Measurements from ENCODE around the gene ZBTB24. TPM values are rescaled to one million over a fixed set of nuclear protein-coding genes. Genes with fewer than 3 reads are reported as not detected.

ZBTB24 gene
- total and polyA plus RNA-seq, 10 donors = 4.5 to 15.0 (median 11.9) TPM

- no peak overlapping the region for H3K4me3 ChIP-seq
- no peaks in the 10 kb centered on the region for H3K27me3 ChIP-seq (replicated peaks in 1 of 7)
- TF ChIP-seq POLR2A (IDR thresholded peaks at IDR 0.05) (no peak), CTCF (IDR thresholded peaks at IDR 0.05 in 8 of 11, conservative IDR thresholded peaks at IDR 0.05 in 3 of 11) (no peak), POLR2AphosphoS5 (IDR thresholded peaks at IDR 0.05) (no peak)
- DNase-seq = no peak
- no peaks in the 10 kb centered on the region for H3K36me3 ChIP-seq
- no peak overlapping the region for H3K27ac ChIP-seq
- no peaks in the 10 kb centered on the region for H3K9me3 ChIP-seq
- peaks cover 0 to 28% (median 11%) of the 10 kb centered on the region in 6 donors for H3K4me1 ChIP-seq
- 31 to 55% (median 47%) methylated on average over 1 of the region's 1 CpG for WGBS, 5 donors
- intact Hi-C loops (cut with DNase I; ENCODE audit: low total_unique reads) = no loop called here
Measured at GRCh38 chr6:109493865-109494264, 10.8 kb upstream of the ZBTB24 start.

DNA sequence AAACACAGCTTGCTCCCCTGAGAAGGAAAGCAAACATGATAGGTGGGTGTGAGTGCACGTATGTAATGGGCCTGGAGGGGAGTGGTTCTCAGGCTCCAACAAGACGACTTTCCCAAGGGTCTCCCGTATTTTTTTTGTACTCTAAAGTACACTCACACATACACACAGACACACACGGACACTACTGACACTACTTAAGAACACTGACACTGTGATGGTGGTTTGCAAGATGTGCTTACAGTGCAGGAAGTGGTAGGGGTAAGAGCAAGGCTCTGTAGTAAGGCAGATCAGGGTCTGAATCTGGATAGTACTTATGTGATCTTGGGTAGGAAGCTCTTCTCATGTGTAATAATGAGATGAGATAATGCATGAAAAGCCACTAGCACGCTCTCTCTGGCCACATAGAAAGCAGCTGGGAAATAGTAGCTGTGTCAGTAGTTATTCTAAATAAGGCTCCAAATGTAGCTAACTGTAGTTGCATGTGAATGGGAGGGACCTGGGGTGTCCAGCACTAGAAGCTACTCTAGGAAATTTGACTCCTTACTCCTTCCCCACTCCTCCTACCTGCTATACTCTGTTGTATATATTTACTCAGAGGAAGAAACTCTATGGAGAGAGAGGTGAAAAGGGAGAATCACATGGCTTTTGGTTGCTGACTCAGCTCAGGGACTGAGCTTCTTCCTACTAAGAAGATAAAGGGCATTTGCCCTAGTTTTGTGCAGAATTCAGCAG is 8.4 kb upstream of the ZBTB24 start:
- H3K9me3 ChIP-seq = no peaks in the 10 kb centered on the region
- no peak overlapping the region for H3K4me3 ChIP-seq
- H3K27ac ChIP-seq = peak overlapping the region in 5 of 8 donors; percentile 13 to 72 (median 46)
- H3K4me1 ChIP-seq = peaks cover 0 to 28% (median 11%) of the 10 kb centered on the region in 6 donors
- H3K36me3 ChIP-seq = no peaks in the 10 kb centered on the region
- 56 to 68% (median 57%) methylated on average over 5 of the region's 5 CpGs for WGBS, 5 donors
- DNase-seq = no peak
- intact Hi-C loops (cut with DNase I; ENCODE audit: low total_unique reads) = no loop called here
- TF ChIP-seq POLR2AphosphoS5 (IDR thresholded peaks at IDR 0.05) (no peak), POLR2A (IDR thresholded peaks at IDR 0.05) (no peak), CTCF (IDR thresholded peaks at IDR 0.05 in 8 of 11, conservative IDR thresholded peaks at IDR 0.05 in 3 of 11) (no peak)
- no peaks in the 10 kb centered on the region for H3K27me3 ChIP-seq (replicated peaks in 1 of 7)

GRCh38 chr6:109490713-109491112 is 7.7 kb upstream of the ZBTB24 start:
- DNase-seq = no peak
- H3K4me1 ChIP-seq = peaks cover 0 to 28% (median 11%) of the 10 kb centered on the region in 6 donors
- peak overlapping the region in 3 of 8 donors; percentile 46 to 72 (median 47) for H3K27ac ChIP-seq
- H3K36me3 ChIP-seq = no peaks in the 10 kb centered on the region
- 62 to 79% (median 71%) methylated on average over 2 of the region's 2 CpGs for WGBS, 5 donors
- TF ChIP-seq POLR2AphosphoS5 (IDR thresholded peaks at IDR 0.05) = no peak
- no peak for TF ChIP-seq POLR2A (IDR thresholded peaks at IDR 0.05)
- no peak for TF ChIP-seq CTCF (IDR thresholded peaks at IDR 0.05 in 8 of 11, conservative IDR thresholded peaks at IDR 0.05 in 3 of 11)
- no peaks in the 10 kb centered on the region for H3K9me3 ChIP-seq
- H3K4me3 ChIP-seq = no peak overlapping the region
- intact Hi-C loops (cut with DNase I; ENCODE audit: low total_unique reads) = no loop called here
- H3K27me3 ChIP-seq (replicated peaks in 1 of 7) = no peaks in the 10 kb centered on the region

GRCh38 chr6:109488001-109488400 is 5.0 kb upstream of the ZBTB24 start:
- Histone ChIP-seq H3K27ac (no peak overlapping the region), H3K9me3 (no peaks in the 10 kb centered on the region), H3K4me1 (peaks cover 3 to 25% (median 18%) of the 10 kb centered on the region in 6 donors), H3K36me3 (no peaks in the 10 kb centered on the region), H3K27me3 (replicated peaks in 1 of 7) (no peaks in the 10 kb centered on the region), H3K4me3 (no peak overlapping the region)
- intact Hi-C loops (cut with DNase I; ENCODE audit: low total_unique reads) = no loop called here
- no peak for DNase-seq
- TF ChIP-seq POLR2AphosphoS5 (IDR thresholded peaks at IDR 0.05) = no peak
- no peak for TF ChIP-seq CTCF (IDR thresholded peaks at IDR 0.05 in 8 of 11, conservative IDR thresholded peaks at IDR 0.05 in 3 of 11)
- no peak for TF ChIP-seq POLR2A (IDR thresholded peaks at IDR 0.05)

Measured in spleen (tissue), 11 donors.